GM23248 (cell line): ENCODE measurements around the gene SHROOM2.

Source experiments
- EZH2 ChIP-seq: fragments of 200-600 bp; sonication (generic); IDR thresholded peaks from 2 replicates; pipeline ENCODE4 v1.6.1; 2018; ENCODE audit warnings: antibody characterized with exemption, mild to moderate bottlenecking; ENCODE audit not compliant: insufficient read depth, poor library complexity, severe bottlenecking
- EZH2phosphoT487 ChIP-seq: fragments of 200-600 bp; sonication (generic); IDR thresholded peaks from 2 replicates; pipeline ENCODE4 v1.6.1; 2018; ENCODE audit warnings: antibody characterized with exemption, moderate library complexity, mild to moderate bottlenecking, low read depth; ENCODE audit not compliant: insufficient read depth

GRCh38 chrX:9927698-9928482 lies 141.7 kb downstream of the SHROOM2 start:
- TF ChIP-seq EZH2phosphoT487 (no peak), EZH2 (no peak)
